SK-N-SH treated with all-trans-retinoic acid at 6 μM for 48 hours (cell line): ENCODE measurements around the gene LYSET.

Experiments used
- ARNTL ChIP-seq: fragments of 450-650 bp; formaldehyde crosslinking; IDR thresholded peaks from 2 replicates; pipeline ENCODE4 v1.5.0; 2020; ENCODE audit warnings: low read depth, mild to moderate bottlenecking, moderate library complexity, borderline replicate concordance
- ISL1 ChIP-seq: fragments of 250-450 bp; sonication (Bioruptor Pico); IDR thresholded peaks from 2 replicates; pipeline ENCODE4 v2.1.2; 2022; ENCODE audit warnings: mild to moderate bottlenecking, moderate library complexity
- PATZ1 ChIP-seq: fragments of 250-450 bp; sonication (Bioruptor Pico); IDR thresholded peaks from 2 replicates; pipeline ENCODE4 v1.8.0; 2020; ENCODE audit warnings: mild to moderate bottlenecking, moderate library complexity, borderline replicate concordance
- ZC3H10 ChIP-seq: fragments of 250-450 bp; sonication (Bioruptor Pico); IDR thresholded peaks from 2 replicates; pipeline ENCODE4 v1.5.1; 2021; ENCODE audit warnings: mild to moderate bottlenecking, moderate library complexity
- TF ChIP-seq, protein P1 (sequence below): fragments of 250-450 bp; sonication (Bioruptor Pico); IDR thresholded peaks from 2 replicates; pipeline ENCODE4 v1.5.1; 2020; ENCODE audit warnings: low read depth, mild to moderate bottlenecking, moderate library complexity
- TF ChIP-seq, protein P2 (sequence below): fragments of 250-450 bp; sonication (Bioruptor Pico); IDR thresholded peaks from 2 replicates; pipeline ENCODE4 v1.5.1; 2021; ENCODE audit warnings: mild to moderate bottlenecking, moderate library complexity

- TF ChIP-seq ISL1 (CRISPR knock-in tag) = no peak
- TF ChIP-seq PATZ1 = no peak
- TF ChIP-seq ZC3H10 = no peak
- TF ChIP-seq, protein P1, sequence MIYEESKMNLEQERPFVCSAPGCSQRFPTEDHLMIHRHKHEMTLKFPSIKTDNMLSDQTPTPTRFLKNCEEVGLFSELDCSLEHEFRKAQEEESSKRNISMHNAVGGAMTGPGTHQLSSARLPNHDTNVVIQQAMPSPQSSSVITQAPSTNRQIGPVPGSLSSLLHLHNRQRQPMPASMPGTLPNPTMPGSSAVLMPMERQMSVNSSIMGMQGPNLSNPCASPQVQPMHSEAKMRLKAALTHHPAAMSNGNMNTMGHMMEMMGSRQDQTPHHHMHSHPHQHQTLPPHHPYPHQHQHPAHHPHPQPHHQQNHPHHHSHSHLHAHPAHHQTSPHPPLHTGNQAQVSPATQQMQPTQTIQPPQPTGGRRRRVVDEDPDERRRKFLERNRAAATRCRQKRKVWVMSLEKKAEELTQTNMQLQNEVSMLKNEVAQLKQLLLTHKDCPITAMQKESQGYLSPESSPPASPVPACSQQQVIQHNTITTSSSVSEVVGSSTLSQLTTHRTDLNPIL (CRISPR knock-in tag) = no peak
- TF ChIP-seq ARNTL (CRISPR knock-in tag) = no peak
- TF ChIP-seq, protein P2, sequence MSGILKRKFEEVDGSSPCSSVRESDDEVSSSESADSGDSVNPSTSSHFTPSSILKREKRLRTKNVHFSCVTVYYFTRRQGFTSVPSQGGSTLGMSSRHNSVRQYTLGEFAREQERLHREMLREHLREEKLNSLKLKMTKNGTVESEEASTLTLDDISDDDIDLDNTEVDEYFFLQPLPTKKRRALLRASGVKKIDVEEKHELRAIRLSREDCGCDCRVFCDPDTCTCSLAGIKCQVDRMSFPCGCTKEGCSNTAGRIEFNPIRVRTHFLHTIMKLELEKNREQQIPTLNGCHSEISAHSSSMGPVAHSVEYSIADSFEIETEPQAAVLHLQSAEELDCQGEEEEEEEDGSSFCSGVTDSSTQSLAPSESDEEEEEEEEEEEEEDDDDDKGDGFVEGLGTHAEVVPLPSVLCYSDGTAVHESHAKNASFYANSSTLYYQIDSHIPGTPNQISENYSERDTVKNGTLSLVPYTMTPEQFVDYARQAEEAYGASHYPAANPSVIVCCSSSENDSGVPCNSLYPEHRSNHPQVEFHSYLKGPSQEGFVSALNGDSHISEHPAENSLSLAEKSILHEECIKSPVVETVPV (CRISPR knock-in tag) = no peak
Observed at GRCh38 chr14:93186466-93186865, 1.3 kb downstream of the LYSET start.
